Aorta (tissue), 5 donors: ENCODE results near the gene TAS2R1. TPM values are rescaled to one million over a fixed set of nuclear protein-coding genes. Genes with fewer than 3 reads are reported as not detected.

Source experiments
- ATAC-seq: fragments of 200-7000 bp; cut with Tn5 transposase; one replicate; pipeline ENCODE4 v1.9.1; 2022; ENCODE audit warnings: moderate library complexity; ENCODE audit not compliant: low FRiP score
- DNase-seq, 2 donors: peaks; one replicate each; pipeline ENCODE4 v3.0.0-alpha.2; 2020
- H3K27ac ChIP-seq, 2 donors: one replicate each; pipeline ENCODE4 v1.5.1; 2013; ENCODE audit warnings: low read length in 2 of 2, mild to moderate bottlenecking in 2 of 2, moderate library complexity in 2 of 2, control low read depth in 1 of 2, inconsistent platforms in 1 of 2, low read depth in 1 of 2
- H3K27me3 ChIP-seq, 2 donors: one replicate each; pipeline ENCODE4 v1.6.1; 2013; ENCODE audit warnings: control low read depth in 1 of 2, low read length in 1 of 2, mild to moderate bottlenecking in 1 of 2, moderate library complexity in 1 of 2; ENCODE audit not compliant: insufficient read depth in 2 of 2, control insufficient read depth in 1 of 2
- H3K36me3 ChIP-seq, 2 donors: one replicate each; pipeline ENCODE4 v1.6.1; 2013; ENCODE audit warnings: control low read depth in 1 of 2, low read length in 1 of 2, mild to moderate bottlenecking in 1 of 2; ENCODE audit not compliant: insufficient read depth in 2 of 2, control insufficient read depth in 1 of 2
- H3K4me1 ChIP-seq, 2 donors: one replicate each; pipeline ENCODE4 v1.6.1; 2013; ENCODE audit warnings: low read length in 2 of 2, control low read depth in 1 of 2, mild to moderate bottlenecking in 1 of 2, moderate library complexity in 1 of 2; ENCODE audit not compliant: insufficient read depth in 2 of 2, control insufficient read depth in 1 of 2
- H3K4me3 ChIP-seq, 2 donors: one replicate each; pipeline ENCODE4 v1.5.1; 2013; ENCODE audit warnings: low read length in 2 of 2, control low read depth in 1 of 2, mild to moderate bottlenecking in 1 of 2
- H3K9me3 ChIP-seq: one replicate; pipeline ENCODE4 v1.6.1; 2013; ENCODE audit warnings: mild to moderate bottlenecking, low read length; ENCODE audit not compliant: control insufficient read depth
- WGBS, 2 donors: extraction: QIAGEN DNeasy Blood & Tissue Kit; methylation state at CpG; one replicate each; pipeline ENCODE4 v1.1.7; 2013; 5-methylcytosine and 5-hydroxymethylcytosine counted together
- intact Hi-C, 2 donors: fragments of 100-400 bp; cut with DNase I; formaldehyde crosslinking; loops; one replicate each; pipeline versions ENCODE4 v1.14.2 to v1.15.0; 2022
- polyA plus RNA-seq, 2 donors: library from polyadenylated mRNA; stranded (reverse); fragments of 200-250 nt; gene quantifications; one replicate each; pipeline ENCODE4 v1.2.3, GENCODE V29; 2013
- total RNA-seq, 2 donors: library from RNA; stranded (reverse); fragmentation: NEBNext Ultra II Directional; extraction: Animal tissue kit (Norgen Biotek cat#: 25700); gene quantifications; one replicate each; pipeline ENCODE4 v1.2.1, GENCODE V29; 2021
- donor health status: healthy with polysubstance abuse.
- donor health status: Bipolar disorder and iron deficiency.
- donor health status: DM: no; HTN: no; CAD: no.
- donor health status: DM: no; HTN: no; CAD: no.
- donor health status: DM: yes; HTN: yes; CAD: no.

The TAS2R1 gene
- total and polyA plus RNA-seq, 4 donors = not detected

GRCh38 chr5:9626955-9627354, 3.2 kb downstream of the TAS2R1 start:
- DNase-seq (no peak), ATAC-seq (no peak)
- Histone ChIP-seq H3K27ac (no peak overlapping the region), H3K36me3 (no peaks in the 10 kb centered on the region), H3K9me3 (no peaks in the 10 kb centered on the region), H3K27me3 (no peaks in the 10 kb centered on the region), H3K4me1 (no peaks in the 10 kb centered on the region), H3K4me3 (no peak overlapping the region)
- intact Hi-C loops = no loop called here
- WGBS, 2 donors = 88 to 89% methylated on average over 6 of the region's 6 CpGs

- no peaks in the 10 kb centered on the region for H3K9me3 ChIP-seq
- no peak overlapping the region for H3K27ac ChIP-seq
- WGBS, 2 donors = 92 to 94% methylated on average over 2 of the region's 2 CpGs
- H3K36me3 ChIP-seq = no peaks in the 10 kb centered on the region
- no peaks in the 10 kb centered on the region for H3K27me3 ChIP-seq
- DNase-seq (no peak), ATAC-seq (no peak)
- no peak overlapping the region for H3K4me3 ChIP-seq
- intact Hi-C loops = no loop called here
- no peaks in the 10 kb centered on the region for H3K4me1 ChIP-seq
Observed at GRCh38 chr5:9625731-9626130, 4.4 kb downstream of the TAS2R1 start.

DNA sequence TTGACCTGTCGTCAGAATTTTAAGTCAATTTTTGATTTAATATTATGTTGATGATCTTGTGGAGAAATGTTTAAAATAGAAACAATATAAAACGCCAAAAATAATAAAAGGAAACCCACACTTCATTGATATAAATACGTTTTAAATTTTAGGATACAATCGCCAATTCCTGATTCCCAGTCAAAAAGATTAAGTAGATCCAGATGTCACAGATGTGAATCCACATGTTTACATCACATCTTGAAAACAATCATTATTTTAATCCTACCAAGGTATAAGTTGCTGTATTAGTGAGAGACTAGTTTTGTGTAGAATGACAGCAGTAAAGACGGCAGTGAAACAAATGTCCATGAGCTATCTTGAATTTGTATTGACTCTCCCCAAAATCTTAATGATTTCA, 4.9 kb downstream of the TAS2R1 start:
- intact Hi-C loops = no loop called here
- Histone ChIP-seq H3K27ac (no peak overlapping the region), H3K9me3 (no peaks in the 10 kb centered on the region), H3K4me1 (no peaks in the 10 kb centered on the region), H3K36me3 (no peaks in the 10 kb centered on the region), H3K4me3 (no peak overlapping the region), H3K27me3 (no peaks in the 10 kb centered on the region)
- no peak for ATAC-seq
- WGBS, 2 donors = 42 to 48% methylated on average over 5 of the region's 5 CpGs
- no peak for DNase-seq

- H3K4me1 ChIP-seq = no peaks in the 10 kb centered on the region
- no peaks in the 10 kb centered on the region for H3K9me3 ChIP-seq
- H3K27me3 ChIP-seq = no peaks in the 10 kb centered on the region
- no peak overlapping the region for H3K27ac ChIP-seq
- H3K36me3 ChIP-seq = no peaks in the 10 kb centered on the region
- 60 to 67% methylated on average over 5 of the region's 5 CpGs for WGBS, 2 donors
- ATAC-seq = no peak
- intact Hi-C loops = loop anchor here in 1 of 2 donors (5.0 kb wide), 1 partner anchor 77 kb away; the partner anchor contains the start of gene SEMA5A
- no peak for DNase-seq
- H3K4me3 ChIP-seq = no peak overlapping the region
Observed at GRCh38 chr5:9624196-9624947, 5.8 kb downstream of the TAS2R1 start.

- no peaks in the 10 kb centered on the region for H3K36me3 ChIP-seq
- H3K9me3 ChIP-seq = no peaks in the 10 kb centered on the region
- no peaks in the 10 kb centered on the region for H3K27me3 ChIP-seq
- H3K4me1 ChIP-seq = no peaks in the 10 kb centered on the region
- 92 to 93% methylated on average over 4 of the region's 4 CpGs for WGBS, 2 donors
- DNase-seq (no peak), ATAC-seq (no peak)
- no peak overlapping the region for H3K27ac ChIP-seq
- intact Hi-C loops = loop anchor here in 1 of 2 donors (5.0 kb wide), 1 partner anchor 76 kb away; the partner anchor contains the start of gene SEMA5A
- no peak overlapping the region for H3K4me3 ChIP-seq
Observed at GRCh38 chr5:9623661-9624060, 6.5 kb downstream of the TAS2R1 start.

DNA sequence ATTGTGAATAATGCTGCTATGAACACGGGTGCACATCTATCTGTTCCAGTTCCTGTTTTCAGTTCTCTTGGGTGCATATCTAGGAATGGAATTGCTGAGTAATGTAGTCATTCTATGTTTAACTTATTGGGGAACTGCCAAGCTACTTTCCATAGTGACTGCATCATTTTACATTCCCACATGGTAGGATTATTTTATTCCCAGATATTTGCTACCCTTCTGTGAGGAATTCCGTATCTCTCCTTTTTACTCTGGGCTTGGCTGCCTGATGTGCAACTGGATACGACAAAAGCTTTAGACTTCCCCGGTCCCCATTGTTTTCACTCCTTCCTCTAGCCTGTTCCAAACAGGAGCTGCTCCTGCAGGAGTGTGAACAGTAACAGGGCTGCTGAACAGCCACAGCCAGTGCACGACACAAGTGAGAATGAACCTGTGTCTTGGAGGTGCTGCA, 7.2 kb downstream of the TAS2R1 start:
- WGBS, 2 donors = 3 to 4% methylated on average over 5 of the region's 5 CpGs
- ATAC-seq (no peak), DNase-seq (no peak)
- H3K9me3 ChIP-seq = no peaks in the 10 kb centered on the region
- no peak overlapping the region for H3K27ac ChIP-seq
- intact Hi-C loops = loop anchor here in 1 of 2 donors (5.0 kb wide), 1 partner anchor 76 kb away; the partner anchor contains the start of gene SEMA5A
- no peak overlapping the region for H3K4me3 ChIP-seq
- no peaks in the 10 kb centered on the region for H3K36me3 ChIP-seq
- H3K4me1 ChIP-seq = no peaks in the 10 kb centered on the region
- H3K27me3 ChIP-seq = no peaks in the 10 kb centered on the region

- WGBS, 2 donors = 3 to 4% methylated on average over 7 of the region's 7 CpGs
- DNase-seq = no peak
- Histone ChIP-seq H3K27ac (peak overlapping the region in 1 of 2 donors; percentile 35), H3K36me3 (no peaks in the 10 kb centered on the region), H3K4me3 (no peak overlapping the region), H3K27me3 (no peaks in the 10 kb centered on the region), H3K4me1 (no peaks in the 10 kb centered on the region), H3K9me3 (no peaks in the 10 kb centered on the region)
- intact Hi-C loops = loop anchor here in 1 of 2 donors (5.0 kb wide), 1 partner anchor 74 kb away; the partner anchor contains the start of gene SEMA5A
- ATAC-seq = no peak
Observed at GRCh38 chr5:9621379-9621903, 8.7 kb downstream of the TAS2R1 start.

DNA sequence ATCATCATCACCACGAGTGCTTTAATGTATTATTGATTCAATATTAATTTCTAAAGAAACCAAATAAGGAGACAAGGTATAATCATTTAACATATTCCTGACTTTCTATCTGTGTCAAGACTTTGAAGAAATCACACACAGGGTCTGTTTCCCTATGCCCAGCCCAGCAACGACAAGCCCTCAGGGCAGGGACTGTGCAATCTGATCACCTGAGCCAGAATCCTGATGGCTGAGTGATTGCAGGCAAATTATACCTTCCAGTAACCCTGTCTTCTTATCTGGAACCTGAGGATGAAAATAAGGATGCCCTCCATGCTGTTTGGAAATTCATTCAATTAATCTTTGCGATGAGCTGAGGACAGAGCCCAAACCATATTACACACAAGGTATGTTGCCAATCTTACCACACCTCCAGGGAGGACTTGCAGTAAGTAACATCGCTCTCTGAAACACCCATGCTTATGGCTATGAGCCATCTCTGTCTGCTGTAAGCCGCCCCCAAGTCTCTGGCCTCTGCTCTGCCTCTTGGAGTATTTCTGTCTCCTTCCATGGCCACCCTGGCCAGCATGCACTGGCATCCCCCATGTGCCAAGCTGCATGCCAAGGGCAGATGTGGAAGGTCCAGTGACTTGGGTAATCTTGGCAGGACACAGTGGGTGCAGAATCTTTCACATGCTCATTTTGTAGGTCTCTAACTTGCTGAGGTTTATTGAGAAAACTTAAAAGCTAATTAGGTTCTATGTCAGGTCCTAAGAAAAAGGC, 10.6 kb downstream of the TAS2R1 start:
- Histone ChIP-seq H3K27ac (no peak overlapping the region), H3K4me1 (no peaks in the 10 kb centered on the region), H3K9me3 (peaks cover 1% of the 10 kb centered on the region), H3K4me3 (no peak overlapping the region), H3K36me3 (no peaks in the 10 kb centered on the region), H3K27me3 (no peaks in the 10 kb centered on the region)
- ATAC-seq = no peak
- intact Hi-C loops = loop anchor here in 1 of 2 donors (5.0 kb wide), 1 partner anchor 72 kb away; the partner anchor contains the start of gene SEMA5A
- no peak for DNase-seq
- 56 to 57% methylated on average over 5 of the region's 5 CpGs for WGBS, 2 donors
